AG09319 (cell line): ENCODE data around the gene PARVA.

Experiments
- DNase-seq: peaks from one replicate; pipeline ENCODE4 v3.0.0-alpha.2; 2010; ENCODE audit warnings: low read depth; ENCODE audit errors: extremely low read depth
- CTCF ChIP-seq: IDR thresholded peaks from 2 replicates; pipeline ENCODE4 v1.5.1; 2011; ENCODE audit warnings: low read depth, mild to moderate bottlenecking, inconsistent platforms, low read length, moderate library complexity

Gene PARVA

GRCh38 chr11:12389676-12390657 is 12.6 kb downstream of the PARVA start:
- no peak for TF ChIP-seq CTCF
- DNase-seq: no peak

GRCh38 chr11:12390687-12391110 is 13.3 kb downstream of the PARVA start:
- no peak for DNase-seq
- no peak for TF ChIP-seq CTCF

DNA sequence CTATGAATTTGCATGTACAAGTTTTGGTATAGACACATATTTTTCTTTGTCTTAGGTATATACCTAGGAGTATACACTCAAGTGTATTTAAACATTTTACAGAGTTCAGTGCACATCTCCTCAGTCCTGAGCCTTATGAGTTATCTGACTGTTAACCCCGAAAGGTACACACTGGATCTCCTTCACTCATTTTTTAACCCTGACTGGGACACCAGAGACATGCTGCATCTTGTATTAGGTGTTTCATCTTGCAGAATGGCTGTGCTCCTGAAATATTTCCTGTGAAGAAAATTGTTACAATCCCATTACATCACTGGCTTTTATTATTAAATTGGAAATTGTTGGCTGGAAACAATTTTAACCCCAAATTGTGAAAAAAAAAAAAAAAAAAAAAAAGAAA is 15.3 kb downstream of the PARVA start:
- no peak for DNase-seq
- TF ChIP-seq CTCF: no peak

DNA sequence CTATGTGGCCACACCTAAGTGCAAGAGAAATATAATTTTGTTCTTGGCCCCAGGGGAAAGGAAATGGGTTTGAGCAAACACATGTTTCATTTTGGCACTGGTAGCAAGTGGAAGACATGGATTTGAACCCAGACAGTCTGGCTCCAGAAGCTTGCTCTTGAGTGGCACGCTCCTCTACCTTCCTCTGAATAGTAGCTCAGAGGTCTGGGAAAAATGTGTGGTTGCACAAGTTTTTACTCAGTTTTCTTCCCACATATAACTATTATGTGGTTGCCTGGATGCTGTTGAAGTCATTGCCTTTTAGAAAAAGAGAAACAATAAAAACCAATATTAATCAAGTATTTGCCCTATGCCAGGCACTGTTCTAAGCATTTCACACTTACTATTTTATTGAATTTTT is 16.3 kb downstream of the PARVA start:
- DNase-seq: no peak
- no peak for TF ChIP-seq CTCF

GRCh38 chr11:12394601-12395000 is 17.2 kb downstream of the PARVA start:
- no peak for TF ChIP-seq CTCF
- no peak for DNase-seq

- no peak for DNase-seq
- no peak for TF ChIP-seq CTCF
Measured at GRCh38 chr11:12395333-12395732, 18.0 kb downstream of the PARVA start.

DNA sequence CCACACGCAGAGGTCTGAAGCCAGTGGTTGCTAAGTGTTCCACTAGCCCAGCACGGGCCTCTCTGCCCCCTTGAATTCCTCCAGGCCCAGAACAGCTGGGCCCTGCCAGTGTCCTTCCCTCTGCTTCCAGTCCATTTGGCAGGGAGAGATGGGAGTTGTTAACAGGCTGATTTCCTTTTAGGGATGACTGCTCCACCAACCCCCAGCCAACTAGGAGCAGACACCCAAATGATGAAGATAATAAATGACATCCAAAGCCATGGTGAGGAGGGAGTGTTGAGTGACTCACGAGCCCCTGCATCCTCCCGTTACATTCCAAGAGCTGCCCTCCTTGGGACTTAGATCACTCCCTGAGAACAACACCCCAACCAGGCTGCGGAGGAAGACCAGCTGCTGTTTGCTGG is 20.6 kb downstream of the PARVA start:
- no peak for TF ChIP-seq CTCF
- peak; percentile 93 for DNase-seq
